Urinary bladder (tissue), 4 donors: ENCODE measurements around the gene TMEM132C. TPM values are rescaled to one million over a fixed set of nuclear protein-coding genes. Genes with fewer than 3 reads are reported as not detected.

ENCODE experiments used
- DNase-seq: peaks from one replicate; pipeline ENCODE4 v3.0.0-alpha.2; 2015; ENCODE audit errors: extremely low spot score
- H3K27ac ChIP-seq: one replicate; pipeline ENCODE4 v1.5.1; 2013; ENCODE audit warnings: low read depth, mild to moderate bottlenecking, moderate library complexity
- H3K36me3 ChIP-seq: one replicate; pipeline ENCODE4 v1.6.1; 2013; ENCODE audit warnings: mild to moderate bottlenecking, moderate library complexity; ENCODE audit not compliant: insufficient read depth
- H3K4me1 ChIP-seq: one replicate; pipeline ENCODE4 v1.6.1; 2013; ENCODE audit warnings: mild to moderate bottlenecking, moderate library complexity; ENCODE audit not compliant: insufficient read depth
- H3K4me3 ChIP-seq: one replicate; pipeline ENCODE4 v1.5.1; 2013; ENCODE audit warnings: low read depth, low read length
- WGBS: extraction: QIAGEN DNeasy Blood & Tissue Kit; methylation state at CpG from one replicate; pipeline ENCODE4 v1.1.7; 2013; 5-methylcytosine and 5-hydroxymethylcytosine counted together
- polyA plus RNA-seq: library from polyadenylated mRNA; stranded (reverse); fragments of 200-250 nt; gene quantifications from one replicate; pipeline ENCODE4 v1.2.3, GENCODE V29; 2013
- total RNA-seq: library from RNA; depleted of rRNA; stranded (reverse); fragments of >200 nt; gene quantifications from one replicate; pipeline ENCODE4 v1.2.3, GENCODE V29; 2014
- donor health status: healthy with polysubstance abuse.
- donor health status: healthy.

Gene TMEM132C
- total and polyA plus RNA-seq, 2 donors: 11.1 to 20.9 TPM

- Histone ChIP-seq H3K27ac (no peak overlapping the region), H3K36me3 (no peaks in the 10 kb centered on the region), H3K4me3 (no peak overlapping the region), H3K4me1 (no peaks in the 10 kb centered on the region)
- 63% methylated on average over 18 of the region's 18 CpGs for WGBS
- no peak for DNase-seq
Measured at GRCh38 chr12:128383357-128383937, 116.5 kb downstream of the TMEM132C start.

- H3K27ac ChIP-seq: no peak overlapping the region
- H3K4me3 ChIP-seq: no peak overlapping the region
- 89% methylated on average over 9 of the region's 9 CpGs for WGBS
- no peaks in the 10 kb centered on the region for H3K36me3 ChIP-seq
- H3K4me1 ChIP-seq: no peaks in the 10 kb centered on the region
- DNase-seq: no peak
Measured at GRCh38 chr12:128385736-128386135, 118.8 kb downstream of the TMEM132C start.

- no peaks in the 10 kb centered on the region for H3K36me3 ChIP-seq
- no peaks in the 10 kb centered on the region for H3K4me1 ChIP-seq
- no peak overlapping the region for H3K27ac ChIP-seq
- 33% methylated on average over 19 of the region's 19 CpGs for WGBS
- H3K4me3 ChIP-seq: no peak overlapping the region
- no peak for DNase-seq
Measured at GRCh38 chr12:128387811-128388422, 120.9 kb downstream of the TMEM132C start.

GRCh38 chr12:128388461-128389000 lies 121.6 kb downstream of the TMEM132C start:
- H3K4me3 ChIP-seq: no peak overlapping the region
- DNase-seq: no peak
- H3K27ac ChIP-seq: no peak overlapping the region
- no peaks in the 10 kb centered on the region for H3K4me1 ChIP-seq
- no peaks in the 10 kb centered on the region for H3K36me3 ChIP-seq
- WGBS: 35% methylated on average over 14 of the region's 14 CpGs

- no peak overlapping the region for H3K4me3 ChIP-seq
- H3K36me3 ChIP-seq: no peaks in the 10 kb centered on the region
- 85% methylated on average over 3 of the region's 3 CpGs for WGBS
- no peaks in the 10 kb centered on the region for H3K4me1 ChIP-seq
- DNase-seq: no peak
- no peak overlapping the region for H3K27ac ChIP-seq
Measured at GRCh38 chr12:128393346-128393745, 126.4 kb downstream of the TMEM132C start.

GRCh38 chr12:128394137-128394536 lies 127.2 kb downstream of the TMEM132C start:
- DNase-seq: no peak
- 88% methylated on average over 2 of the region's 2 CpGs for WGBS
- no peak overlapping the region for H3K4me3 ChIP-seq

GRCh38 chr12:128399253-128399652 lies 132.3 kb downstream of the TMEM132C start:
- no peak overlapping the region for H3K4me3 ChIP-seq
- no peak overlapping the region for H3K27ac ChIP-seq
- no peak for DNase-seq
- H3K36me3 ChIP-seq: no peaks in the 10 kb centered on the region
- H3K4me1 ChIP-seq: no peaks in the 10 kb centered on the region
- 68% methylated on average over 1 of the region's 1 CpG for WGBS

More at GRCh38 chr12:128394137-128394536, 127.2 kb downstream of the TMEM132C start:
- Histone ChIP-seq H3K4me1 (no peaks in the 10 kb centered on the region), H3K27ac (no peak overlapping the region), H3K36me3 (no peaks in the 10 kb centered on the region)

GRCh38 chr12:128402486-128403243 lies 135.7 kb downstream of the TMEM132C start:
- DNase-seq: no peak
- H3K4me3 ChIP-seq: no peak overlapping the region
- no peak overlapping the region for H3K27ac ChIP-seq
- H3K36me3 ChIP-seq: no peaks in the 10 kb centered on the region
- H3K4me1 ChIP-seq: no peaks in the 10 kb centered on the region
- WGBS: 55% methylated on average over 16 of the region's 16 CpGs

- WGBS: 32% methylated on average over 9 of the region's 9 CpGs
- H3K4me3 ChIP-seq: no peak overlapping the region
- no peak for DNase-seq
- no peak overlapping the region for H3K27ac ChIP-seq
- H3K36me3 ChIP-seq: no peaks in the 10 kb centered on the region
- no peaks in the 10 kb centered on the region for H3K4me1 ChIP-seq
Measured at GRCh38 chr12:128408669-128409068, 141.7 kb downstream of the TMEM132C start.

GRCh38 chr12:128415036-128415560 lies 148.1 kb downstream of the TMEM132C start:
- Histone ChIP-seq H3K27ac (no peak overlapping the region), H3K4me1 (no peaks in the 10 kb centered on the region), H3K36me3 (no peaks in the 10 kb centered on the region), H3K4me3 (no peak overlapping the region)
- DNase-seq: no peak
- 94% methylated on average over 27 of the region's 27 CpGs for WGBS

GRCh38 chr12:128418944-128419343 lies 152.0 kb downstream of the TMEM132C start:
- DNase-seq: no peak
- Histone ChIP-seq H3K4me3 (no peak overlapping the region), H3K36me3 (no peaks in the 10 kb centered on the region), H3K27ac (no peak overlapping the region), H3K4me1 (no peaks in the 10 kb centered on the region)
- 42% methylated on average over 5 of the region's 5 CpGs for WGBS

GRCh38 chr12:128420163-128420562 lies 153.2 kb downstream of the TMEM132C start:
- no peaks in the 10 kb centered on the region for H3K4me1 ChIP-seq
- no peak for DNase-seq
- 90% methylated on average over 2 of the region's 2 CpGs for WGBS
- H3K27ac ChIP-seq: no peak overlapping the region
- no peak overlapping the region for H3K4me3 ChIP-seq
- H3K36me3 ChIP-seq: no peaks in the 10 kb centered on the region

GRCh38 chr12:128421375-128421774 lies 154.4 kb downstream of the TMEM132C start:
- DNase-seq: no peak
- Histone ChIP-seq H3K36me3 (no peaks in the 10 kb centered on the region), H3K27ac (no peak overlapping the region), H3K4me1 (no peaks in the 10 kb centered on the region), H3K4me3 (no peak overlapping the region)
- 59% methylated on average over 7 of the region's 7 CpGs for WGBS
